Gastroesophageal sphincter (tissue), 4 donors: ENCODE results near the gene HAGHL. TPM values are rescaled to one million over a fixed set of nuclear protein-coding genes. Genes with fewer than 3 reads are reported as not detected.

Experiments
- ATAC-seq: fragments of 150-250 bp; one replicate; pipeline ENCODE4 v1.9.1; 2016; ENCODE audit warnings: mild to moderate bottlenecking, moderate library complexity
- H3K27ac ChIP-seq, 4 donors: fragments of 200-600 bp; sonication (generic) in 3 of 4; 1 replicate in 3 of 4; 2 replicates in 1 of 4; pipeline ENCODE4 v1.5.1; 2016 to 2019
- H3K27me3 ChIP-seq: fragments of 200-600 bp; sonication (generic); one replicate; pipeline ENCODE4 v1.5.1; 2019
- H3K36me3 ChIP-seq, 2 donors: fragments of 200-600 bp; sonication (generic); one replicate each; pipeline ENCODE4 v1.5.1; 2019; ENCODE audit warnings: control low read depth in 1 of 2
- H3K4me1 ChIP-seq, 3 donors: fragments of 200-600 bp; sonication (generic); 1 replicate in 2 of 3; 2 replicates in 1 of 3; pipeline ENCODE4 v1.5.1; 2016 to 2019; ENCODE audit warnings: control low read depth in 2 of 3
- H3K4me3 ChIP-seq, 2 donors: fragments of 200-600 bp; sonication (generic); one replicate each; pipeline ENCODE4 v1.5.1; 2019; ENCODE audit warnings: mild to moderate bottlenecking in 1 of 2, moderate library complexity in 1 of 2
- H3K9me3 ChIP-seq, 3 donors: fragments of 200-600 bp; sonication (generic); one replicate each; pipeline ENCODE4 v1.5.1; 2017 to 2019; ENCODE audit warnings: control low read depth in 2 of 3
- CTCF ChIP-seq, 4 experiments: fragments of 200-600 bp in 2 of 4; fragments of 450-650 bp in 2 of 4; sonication (generic) in 1 of 4; IDR thresholded peaks; one replicate each; pipeline ENCODE4 v1.5.1; 2017 to 2019; ENCODE audit warnings: antibody characterized with exemption in 4 of 4, mild to moderate bottlenecking in 2 of 4, moderate library complexity in 2 of 4
- EP300 ChIP-seq: sonication (generic); formaldehyde crosslinking; IDR thresholded peaks from one replicate; pipeline ENCODE4 v1.6.1; 2017; ENCODE audit warnings: antibody characterized with exemption, mild to moderate bottlenecking
- POLR2A ChIP-seq, 2 donors: fragments of 450-650 bp; IDR thresholded peaks; one replicate each; pipeline ENCODE4 v1.6.1; 2017; ENCODE audit warnings: antibody characterized with exemption in 2 of 2, mild to moderate bottlenecking in 2 of 2, moderate library complexity in 1 of 2
- POLR2AphosphoS5 ChIP-seq: sonication (generic); formaldehyde crosslinking; IDR thresholded peaks from one replicate; pipeline ENCODE4 v1.6.1; 2017; ENCODE audit warnings: antibody characterized with exemption
- WGBS, 2 donors: methylation state at CpG; one replicate each; pipeline ENCODE4 v1.1.5; 2018; ENCODE audit warnings: low coverage in 1 of 2; 5-methylcytosine and 5-hydroxymethylcytosine counted together
- total RNA-seq, 4 donors: library from RNA; depleted of rRNA; stranded (reverse); fragments of >200 nt; gene quantifications; one replicate each; pipeline ENCODE4 v1.1.0, GENCODE V29; 2016

The HAGHL gene
- 1 to 10 TPM; 1.1 to 4.8 (median 2.8) TPM for total RNA-seq

GRCh38 chr16:726438-727290 is at the start of gene HAGHL, which contains the start of gene CCDC78:
HAGHL (plus strand) TSS chr16:727106; CDS start chr16:727510, 404 bp downstream.
CCDC78 (minus strand) TSS chr16:726443; CDS start chr16:726367, 76 bp downstream.
- peak; percentile 41 for ATAC-seq
- H3K27ac ChIP-seq, result peak within 1 kb of the TSS in 2 of 4 donors; percentile 3 to 51
- TF ChIP-seq POLR2A (IDR thresholded peaks at IDR 0.05) (no peak), EP300 (no peak), POLR2AphosphoS5 (no peak), CTCF (IDR thresholded peaks at IDR 0.05) (no peak)
- H3K9me3 ChIP-seq, result no peaks in the 10 kb centered on the region
- H3K4me1 ChIP-seq, result peaks cover 0 to 45% (median 24%) of the 10 kb centered on the region in 3 donors
- H3K4me3 ChIP-seq, result peak within 1 kb of the TSS; percentile 6 to 56
- WGBS, 2 donors, result no CpG with 5 or more reads among the region's 88 CpGs
- H3K36me3 ChIP-seq, result peaks cover 0 to 32% of the 10 kb centered on the region in 2 donors
- peaks cover 55% of the 10 kb centered on the region for H3K27me3 ChIP-seq

- no peak for ATAC-seq
- no peaks in the 10 kb centered on the region for H3K9me3 ChIP-seq
- H3K4me3 ChIP-seq, result no peak overlapping the region
- H3K27ac ChIP-seq, result no peak overlapping the region
- TF ChIP-seq POLR2A (IDR thresholded peaks at IDR 0.05) (no peak), EP300 (no peak)
- H3K4me1 ChIP-seq, result peaks cover 0 to 58% (median 39%) of the 10 kb centered on the region in 3 donors
- H3K36me3 ChIP-seq, result peaks cover 0 to 26% of the 10 kb centered on the region in 2 donors
- peaks cover 8% of the 10 kb centered on the region for H3K27me3 ChIP-seq
- WGBS, 2 donors, result no CpG with 5 or more reads among the region's 57 CpGs
These were observed 49.4 kb upstream of the HAGHL start for GRCh38 chr16:677316-678190.

- peaks cover 8% of the 10 kb centered on the region for H3K27me3 ChIP-seq
- H3K36me3 ChIP-seq, result peaks cover 0 to 26% of the 10 kb centered on the region in 2 donors
- WGBS, 2 donors, result 60% methylated on average over 1 of the region's 21 CpGs; no CpG with 5 or more reads in 1 of the 2 donors
- H3K27ac ChIP-seq, result peak overlapping the region in 2 of 4 donors; percentile 96 to 100
- TF ChIP-seq EP300 (no peak), CTCF (IDR thresholded peaks at IDR 0.05) (no peak), POLR2AphosphoS5 (no peak), POLR2A (IDR thresholded peaks at IDR 0.05) (no peak)
- no peaks in the 10 kb centered on the region for H3K9me3 ChIP-seq
- peaks cover 0 to 65% (median 47%) of the 10 kb centered on the region in 3 donors for H3K4me1 ChIP-seq
- H3K4me3 ChIP-seq, result no peak overlapping the region
- ATAC-seq, result no peak
These were observed 48.6 kb upstream of the HAGHL start for GRCh38 chr16:678209-678857.

- 0% methylated on average over 8 of the region's 52 CpGs; no CpG with 5 or more reads in 1 of the 2 donors for WGBS, 2 donors
- Histone ChIP-seq H3K9me3 (no peaks in the 10 kb centered on the region), H3K27me3 (peaks cover 8% of the 10 kb centered on the region), H3K27ac (peak overlapping the region; percentile 16 to 100 (median 95)), H3K4me1 (peaks cover 0 to 72% (median 51%) of the 10 kb centered on the region in 3 donors), H3K36me3 (peaks cover 0 to 20% of the 10 kb centered on the region in 2 donors), H3K4me3 (peak overlapping the region; percentile 32 to 97)
- no peak for TF ChIP-seq POLR2A (IDR thresholded peaks at IDR 0.05)
- TF ChIP-seq POLR2AphosphoS5, result no peak
- TF ChIP-seq EP300, result no peak
- TF ChIP-seq CTCF (IDR thresholded peaks at IDR 0.05), result no peak
- ATAC-seq, result peak; percentile 17
These were observed 47.8 kb upstream of the HAGHL start for GRCh38 chr16:678858-679813.
